Measurements from ENCODE around the gene PSD4.

The PSD4 gene

DNA sequence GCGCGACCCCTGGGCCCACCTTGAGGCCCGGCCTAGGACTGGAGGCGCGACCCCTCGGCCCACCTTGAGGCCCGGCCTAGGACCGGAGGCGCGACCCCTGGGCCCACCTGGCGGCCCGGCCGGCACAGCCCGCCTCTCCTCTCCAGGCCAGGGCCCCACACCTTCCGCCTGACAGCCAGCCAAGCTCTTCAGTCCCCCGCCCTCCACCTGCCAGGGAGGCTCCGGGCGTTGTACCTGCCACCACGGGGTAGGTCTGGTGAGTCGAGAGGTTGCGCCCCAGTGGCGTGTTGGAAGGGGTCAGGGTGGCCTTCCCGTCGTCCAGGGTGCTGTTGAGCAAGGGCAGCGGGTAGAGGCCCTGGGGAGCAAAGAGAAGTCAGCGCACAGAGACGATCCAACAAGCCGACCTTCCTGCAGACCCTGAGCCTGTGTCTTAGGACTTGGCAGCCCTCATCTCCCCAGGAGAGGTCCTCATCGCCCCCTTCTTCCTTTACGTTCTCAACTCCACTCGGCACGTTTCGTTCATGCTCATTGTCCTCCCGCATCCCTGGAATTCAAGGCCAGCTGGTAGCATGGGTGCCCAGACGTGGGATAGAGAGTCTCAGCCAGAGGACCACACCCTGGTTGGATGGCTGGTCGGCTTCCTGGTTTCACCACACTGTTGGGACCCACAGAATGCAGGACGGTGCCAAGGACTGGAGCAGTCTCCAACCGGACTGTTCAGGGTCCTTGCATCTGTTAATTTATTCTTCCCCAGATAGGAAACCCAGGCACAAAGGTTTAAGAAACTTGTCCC, 62.8 kb downstream of the PSD4 start:
- TF ChIP-seq CTBP1 (IDR thresholded peaks at IDR 0.05; ENCODE audit: borderline replicate concordance) (no peak), FOXM1 (IDR thresholded peaks at IDR 0.05; ENCODE audit: borderline replicate concordance) (no peak), BHLHE40 (IDR thresholded peaks at IDR 0.05; ENCODE audit: borderline replicate concordance) (no peak), SP1 (IDR thresholded peaks at IDR 0.05) (no peak), ZNF384 (IDR thresholded peaks at IDR 0.05) (no peak), TARDBP (IDR thresholded peaks at IDR 0.05) (no peak), LEF1 (IDR thresholded peaks at IDR 0.05; ENCODE audit: borderline replicate concordance) (no peak)
- DNase-seq (ENCODE audit: extremely low spot score) = no peak
- POLR2A ChIA-PET = no interaction called here
- CTCF ChIA-PET = no interaction called here

DNA sequence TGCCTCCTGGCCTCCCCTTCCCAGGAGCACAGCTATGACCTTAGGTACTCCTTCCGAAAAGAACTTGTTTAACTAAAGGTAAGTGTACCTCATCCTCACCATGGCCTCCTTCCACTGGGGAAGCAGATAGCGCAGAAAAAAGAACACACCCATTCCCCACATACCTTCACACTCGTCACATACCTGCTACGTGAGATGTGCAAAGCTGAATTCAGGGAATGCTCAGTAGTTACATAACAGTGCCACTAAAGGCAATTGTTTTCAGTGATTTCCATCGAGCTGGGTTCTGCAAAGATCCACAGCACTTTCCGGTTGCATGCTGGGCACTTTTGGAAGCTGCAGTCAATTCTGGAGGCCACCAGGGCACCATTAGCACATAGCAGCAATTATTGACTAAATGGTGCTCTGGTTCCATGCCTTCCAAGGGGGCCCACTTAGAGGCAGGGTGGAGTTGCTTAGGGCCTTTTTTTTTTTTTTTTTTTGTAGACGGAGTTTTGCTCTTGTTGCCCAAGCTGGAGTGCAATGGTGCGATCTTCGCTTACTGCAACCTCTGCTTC, 63.9 kb downstream of the PSD4 start:
- CTCF ChIA-PET = no interaction called here
- TF ChIP-seq HDGF (IDR thresholded peaks at IDR 0.05; ENCODE audit: borderline replicate concordance) (no peak), SP1 (IDR thresholded peaks at IDR 0.05) (no peak), NFRKB (IDR thresholded peaks at IDR 0.05) (no peak), ELF4 (IDR thresholded peaks at IDR 0.05) (no peak), ARNT (IDR thresholded peaks at IDR 0.05) (no peak), SUZ12 (IDR thresholded peaks at IDR 0.05) (no peak), FOXA1 (IDR thresholded peaks at IDR 0.05) (no peak)
- TF ChIP-seq, protein P1, sequence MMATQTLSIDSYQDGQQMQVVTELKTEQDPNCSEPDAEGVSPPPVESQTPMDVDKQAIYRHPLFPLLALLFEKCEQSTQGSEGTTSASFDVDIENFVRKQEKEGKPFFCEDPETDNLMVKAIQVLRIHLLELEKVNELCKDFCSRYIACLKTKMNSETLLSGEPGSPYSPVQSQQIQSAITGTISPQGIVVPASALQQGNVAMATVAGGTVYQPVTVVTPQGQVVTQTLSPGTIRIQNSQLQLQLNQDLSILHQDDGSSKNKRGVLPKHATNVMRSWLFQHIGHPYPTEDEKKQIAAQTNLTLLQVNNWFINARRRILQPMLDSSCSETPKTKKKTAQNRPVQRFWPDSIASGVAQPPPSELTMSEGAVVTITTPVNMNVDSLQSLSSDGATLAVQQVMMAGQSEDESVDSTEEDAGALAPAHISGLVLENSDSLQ (IDR thresholded peaks at IDR 0.05) = no peak
- no peak for DNase-seq (ENCODE audit: extremely low spot score)
- POLR2A ChIA-PET = no interaction called here

DNA sequence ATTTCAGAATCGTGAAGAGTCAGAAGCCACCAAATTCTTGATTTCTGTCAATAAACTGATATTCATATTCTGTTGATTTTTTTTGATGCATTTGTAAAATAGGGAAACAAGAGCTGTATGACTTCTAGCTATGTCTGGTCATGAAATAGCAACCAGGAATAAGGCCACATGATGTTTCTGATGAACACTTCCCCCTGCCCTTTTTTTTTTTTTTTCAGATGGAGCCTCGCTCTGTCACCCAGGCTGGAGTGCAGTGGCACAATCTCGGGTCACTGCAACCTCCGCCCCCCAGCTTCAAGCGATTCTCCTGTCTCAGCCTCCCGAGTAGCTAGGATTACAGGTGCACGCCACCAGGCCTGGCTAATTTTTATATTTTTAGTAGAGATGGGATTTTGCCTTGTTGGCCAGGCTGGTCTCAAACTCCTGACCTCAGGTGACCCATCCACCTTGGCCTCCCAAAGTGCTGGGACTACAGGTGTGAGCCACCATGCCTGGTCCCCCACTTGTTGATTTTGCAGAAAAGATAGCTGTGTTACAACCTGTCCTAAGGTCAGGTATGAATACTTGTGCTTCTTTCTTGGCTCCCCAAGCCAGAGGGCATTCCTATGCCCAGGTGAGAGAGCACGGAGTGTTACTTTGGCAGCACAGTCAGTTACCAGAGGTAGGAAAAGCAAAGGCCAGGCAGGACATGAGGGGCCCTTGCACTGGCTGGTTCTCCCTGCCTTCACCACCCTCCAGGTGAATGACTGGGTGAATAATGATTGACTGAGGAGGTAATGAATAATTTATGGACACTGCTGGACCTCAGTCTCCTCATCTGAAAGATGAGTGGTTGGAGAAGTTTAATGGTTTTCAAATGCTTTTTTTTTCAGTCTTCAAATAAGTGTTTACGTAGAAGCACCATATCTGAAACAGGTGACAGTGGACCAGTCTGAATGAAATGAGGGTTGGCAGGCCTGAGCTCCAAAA, 65.4 kb downstream of the PSD4 start:
- no peak for DNase-seq (ENCODE audit: extremely low spot score)
- ChIA-PET CTCF (interaction anchor here (0.5 to 2.2 kb wide), 5 partner anchors 10 to 155 kb away, joined by 3 to 13 read pairs (median 4); no protein-coding TSS in a partner anchor), POLR2A (no interaction called here)
- no peak for TF ChIP-seq FOXM1 (IDR thresholded peaks at IDR 0.05; ENCODE audit: borderline replicate concordance)
- TF ChIP-seq LEF1 (IDR thresholded peaks at IDR 0.05; ENCODE audit: borderline replicate concordance) = no peak
- no peak for TF ChIP-seq CTBP1 (IDR thresholded peaks at IDR 0.05; ENCODE audit: borderline replicate concordance)
- no peak for TF ChIP-seq ELF4 (IDR thresholded peaks at IDR 0.05)
- TF ChIP-seq HDGF (IDR thresholded peaks at IDR 0.05; ENCODE audit: borderline replicate concordance) = no peak
- no peak for TF ChIP-seq L3MBTL2 (conservative IDR thresholded peaks at IDR 0.05)

DNA sequence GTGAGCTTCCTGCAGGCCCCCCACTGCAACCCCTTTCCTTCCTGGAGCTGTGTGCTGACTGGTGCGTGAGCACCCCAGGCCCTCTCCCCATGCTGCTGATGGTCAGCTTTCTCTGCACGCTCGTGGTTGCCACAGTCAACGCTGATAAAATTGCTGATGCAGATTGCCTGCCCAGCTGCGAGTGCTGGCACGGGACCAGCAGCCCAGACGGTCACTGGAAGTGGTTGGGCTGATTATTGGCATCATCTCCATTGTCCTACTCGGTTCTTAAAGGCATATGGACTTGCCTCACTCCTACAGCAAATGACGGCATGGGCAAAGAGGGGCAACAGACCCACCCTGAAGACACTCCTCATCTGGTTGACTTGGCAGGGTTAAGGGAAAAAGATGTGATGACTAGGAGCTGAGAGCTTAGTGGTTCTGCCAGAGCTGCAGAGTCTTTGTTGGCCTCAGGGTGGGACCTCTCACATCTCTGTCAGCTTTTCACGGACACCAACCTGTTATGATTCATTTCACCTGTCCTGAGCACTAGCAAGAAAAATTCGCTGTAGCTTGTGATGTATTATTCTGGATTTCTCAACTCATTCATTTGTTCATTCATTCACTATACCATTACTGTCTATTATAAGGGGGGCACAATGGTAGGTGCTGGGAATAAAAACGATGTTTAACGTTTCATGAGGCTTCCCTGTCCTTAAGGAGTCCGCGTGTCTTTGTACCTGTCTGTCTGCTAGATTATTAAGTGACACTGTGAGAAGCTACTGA, 66.6 kb downstream of the PSD4 start:
- ChIA-PET CTCF (interaction anchor here (0.6 to 2.2 kb wide), 7 partner anchors 9 to 131 kb away, joined by 3 to 13 read pairs (median 3); no protein-coding TSS in a partner anchor), POLR2A (interaction anchor here (1.0 to 1.6 kb wide), 2 partner anchors 36 to 42 kb away, joined by 3 read pairs; no protein-coding TSS in a partner anchor)
- TF ChIP-seq, protein P1 (IDR thresholded peaks at IDR 0.05) = no peak
- TF ChIP-seq ARNT (IDR thresholded peaks at IDR 0.05) (no peak), ELF4 (IDR thresholded peaks at IDR 0.05) (no peak), HDGF (IDR thresholded peaks at IDR 0.05; ENCODE audit: borderline replicate concordance) (no peak), L3MBTL2 (conservative IDR thresholded peaks at IDR 0.05) (no peak), FOXA1 (IDR thresholded peaks at IDR 0.05) (no peak), ZNF384 (IDR thresholded peaks at IDR 0.05) (no peak), NFRKB (IDR thresholded peaks at IDR 0.05) (no peak)
- no peak for DNase-seq (ENCODE audit: extremely low spot score)

DNA sequence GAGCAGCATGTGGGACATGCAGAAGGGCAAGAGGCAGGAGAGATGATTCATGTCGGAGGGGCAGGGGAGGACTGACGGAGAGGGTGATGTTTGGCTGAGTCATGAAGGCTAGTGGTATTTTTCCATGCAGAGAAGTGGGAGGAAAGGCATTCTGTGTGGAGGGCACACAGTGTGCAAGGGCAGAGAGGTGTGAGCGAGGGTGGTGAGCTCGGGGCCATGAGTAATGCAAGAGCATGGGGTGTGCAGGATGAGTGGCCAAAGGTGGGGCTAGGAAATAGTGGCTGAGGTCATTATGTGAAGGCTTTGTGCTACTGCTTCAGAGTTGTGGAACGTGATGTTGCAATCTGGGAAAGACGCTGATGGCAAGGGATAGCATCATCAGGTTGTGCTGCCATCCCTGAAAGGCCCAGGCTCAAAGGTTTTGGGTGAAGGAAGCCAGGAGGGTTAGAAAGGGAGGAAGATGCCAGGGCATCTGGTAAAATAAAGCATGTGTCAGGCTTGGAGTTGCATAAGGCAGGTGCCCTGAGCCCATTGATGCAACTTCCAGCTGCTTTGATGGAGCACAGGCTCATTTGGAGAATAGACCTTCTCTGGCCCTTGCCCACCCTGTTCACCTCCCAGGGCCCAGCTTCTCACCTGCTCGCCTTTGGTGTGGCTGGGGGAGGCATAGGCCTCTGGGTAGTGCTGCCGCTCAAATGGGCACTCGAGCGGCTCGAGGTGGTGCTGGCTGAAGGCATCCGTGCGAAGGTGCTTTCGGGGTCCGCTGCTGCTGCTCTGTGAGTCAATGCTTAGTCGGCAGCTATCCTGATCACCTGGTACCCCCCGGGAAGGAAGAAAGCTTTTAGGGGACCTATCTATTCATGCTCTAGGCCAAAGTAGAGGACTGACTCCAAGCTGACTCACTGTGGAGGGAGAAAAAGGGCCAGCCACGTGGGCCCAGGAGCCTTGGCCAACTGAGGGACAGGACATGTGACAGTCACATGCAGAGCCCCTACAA, 67.4 kb downstream of the PSD4 start:
- ChIA-PET POLR2A (interaction anchor here (1.0 to 1.6 kb wide), 2 partner anchors 37 to 43 kb away, joined by 3 read pairs; no protein-coding TSS in a partner anchor), CTCF (interaction anchor here (0.6 to 2.2 kb wide), 6 partner anchors 10 to 130 kb away, joined by 3 to 13 read pairs (median 4); no protein-coding TSS in a partner anchor)
- TF ChIP-seq FOXA1 (IDR thresholded peaks at IDR 0.05) = no peak
- no peak for TF ChIP-seq CTBP1 (IDR thresholded peaks at IDR 0.05; ENCODE audit: borderline replicate concordance)
- TF ChIP-seq, protein P1 (IDR thresholded peaks at IDR 0.05) = no peak
- TF ChIP-seq BHLHE40 (IDR thresholded peaks at IDR 0.05; ENCODE audit: borderline replicate concordance) = no peak
- TF ChIP-seq ZNF384 (IDR thresholded peaks at IDR 0.05) = no peak
- TF ChIP-seq SP1 (IDR thresholded peaks at IDR 0.05) = no peak
- no peak for TF ChIP-seq ELF4 (IDR thresholded peaks at IDR 0.05)
- TF ChIP-seq NFRKB (IDR thresholded peaks at IDR 0.05) = no peak
- no peak for TF ChIP-seq FOXK2 (IDR thresholded peaks at IDR 0.05)
- no peak for TF ChIP-seq HDGF (IDR thresholded peaks at IDR 0.05; ENCODE audit: borderline replicate concordance)
- no peak for TF ChIP-seq TARDBP (IDR thresholded peaks at IDR 0.05)
- no peak for TF ChIP-seq FOXM1 (IDR thresholded peaks at IDR 0.05; ENCODE audit: borderline replicate concordance)
- no peak for TF ChIP-seq SUZ12 (IDR thresholded peaks at IDR 0.05)
- no peak for TF ChIP-seq L3MBTL2 (conservative IDR thresholded peaks at IDR 0.05)
- no peak for TF ChIP-seq LEF1 (IDR thresholded peaks at IDR 0.05; ENCODE audit: borderline replicate concordance)
- TF ChIP-seq ARNT (IDR thresholded peaks at IDR 0.05) = no peak
- no peak for DNase-seq (ENCODE audit: extremely low spot score)
